NCI-H1930 (cell line): ENCODE data around the gene ATPAF1.
"Not testable (repeated sequence)": the region's sequence is repeated elsewhere in the genome, so short reads cannot be mapped to it uniquely, and the experiment has no call there.

Source experiments
- DNase-seq, 2 experiments: peaks; one replicate each; lab custom pipeline; 2025; lab: John Stamatoyannopoulos, UW

ATPAF1 gene

DNA sequence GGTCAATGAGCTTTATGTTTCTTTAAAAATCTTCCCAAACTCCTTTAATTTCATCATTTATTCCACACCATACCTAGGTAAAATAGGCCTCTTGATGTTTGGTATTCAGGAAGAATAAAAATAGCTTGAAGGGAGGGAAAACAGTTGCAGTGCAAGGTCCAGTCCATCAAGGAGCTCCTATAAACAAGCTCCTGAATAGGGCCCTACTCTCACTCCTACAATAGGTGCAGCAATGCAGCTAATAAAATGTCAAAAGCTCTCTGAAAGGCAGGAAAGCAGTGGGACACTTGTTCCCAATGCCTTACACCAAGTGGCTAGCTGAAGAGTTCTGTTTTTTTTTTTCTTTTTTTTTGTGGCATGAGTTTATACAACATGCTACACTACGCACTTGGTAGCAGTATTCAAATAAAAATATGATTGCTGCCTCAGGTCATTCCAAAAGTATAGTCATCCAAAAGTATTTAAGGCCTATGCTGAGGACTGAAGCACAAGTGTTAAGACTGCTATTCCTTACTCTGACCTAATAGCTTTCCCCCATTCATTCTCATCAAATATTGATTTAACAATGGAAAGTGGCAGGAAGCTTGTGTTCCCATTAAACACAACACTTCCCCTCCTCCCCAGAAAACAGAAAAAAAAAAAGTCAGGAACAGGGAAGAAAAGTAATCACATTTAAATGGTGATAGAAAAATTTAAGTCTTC, 13.3 kb upstream of the ATPAF1 start:
- DNase-seq = no peak

DNA sequence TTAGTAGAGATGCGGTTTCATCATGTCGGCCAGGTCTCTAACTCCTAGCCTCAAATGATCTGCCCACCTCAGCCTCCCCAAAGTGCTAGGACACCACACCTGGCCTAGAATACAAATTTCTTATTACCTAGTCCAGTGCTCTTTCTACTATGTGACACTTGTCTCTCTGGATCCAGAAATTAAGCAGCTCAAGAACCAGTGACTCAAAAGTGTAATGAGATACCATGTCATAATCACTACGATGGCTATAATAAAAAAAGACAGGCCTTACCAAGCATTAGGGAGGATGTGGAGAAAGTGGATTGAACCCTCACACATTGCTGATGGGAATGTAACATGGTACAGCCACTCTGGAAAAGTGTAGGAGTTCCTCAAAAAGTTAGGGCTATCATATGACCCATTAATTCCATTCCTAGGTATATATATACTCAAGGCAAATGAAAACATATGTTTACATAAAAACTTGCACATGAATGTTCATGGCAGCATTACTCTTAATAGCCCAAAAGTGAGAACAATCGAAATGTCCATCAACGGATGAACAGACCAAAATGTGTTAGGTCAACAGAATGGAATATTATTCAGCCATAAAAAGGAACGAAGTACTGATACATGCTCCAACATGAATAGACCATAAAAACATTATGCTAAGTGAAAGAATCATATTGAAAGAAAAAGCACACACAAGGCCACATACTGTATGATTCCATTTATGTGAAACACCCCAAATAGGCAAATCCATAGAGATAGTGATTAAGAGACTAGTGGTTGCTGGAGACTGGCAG, 11.8 kb upstream of the ATPAF1 start:
- DNase-seq = no peak

DNA sequence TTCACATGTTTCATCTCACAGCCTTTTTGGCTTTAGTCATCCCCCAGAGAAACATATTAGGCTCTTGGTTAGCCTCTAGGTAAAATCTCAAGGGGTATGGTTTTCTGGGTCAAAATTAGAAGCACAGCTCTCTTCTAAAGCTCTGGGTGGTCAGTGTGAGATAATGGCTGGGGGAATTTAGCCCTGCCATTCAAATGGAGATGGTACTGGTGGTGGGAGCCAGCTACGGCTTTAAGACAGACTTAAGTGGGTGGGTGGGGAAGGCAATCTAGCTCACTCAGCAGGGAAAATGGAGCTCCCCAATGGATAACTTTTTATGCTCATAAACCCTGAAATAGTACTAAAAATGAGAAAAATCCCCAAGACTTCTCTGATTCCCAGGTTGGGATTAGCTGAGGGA, 9.2 kb upstream of the ATPAF1 start:
- DNase-seq = no peak

DNA sequence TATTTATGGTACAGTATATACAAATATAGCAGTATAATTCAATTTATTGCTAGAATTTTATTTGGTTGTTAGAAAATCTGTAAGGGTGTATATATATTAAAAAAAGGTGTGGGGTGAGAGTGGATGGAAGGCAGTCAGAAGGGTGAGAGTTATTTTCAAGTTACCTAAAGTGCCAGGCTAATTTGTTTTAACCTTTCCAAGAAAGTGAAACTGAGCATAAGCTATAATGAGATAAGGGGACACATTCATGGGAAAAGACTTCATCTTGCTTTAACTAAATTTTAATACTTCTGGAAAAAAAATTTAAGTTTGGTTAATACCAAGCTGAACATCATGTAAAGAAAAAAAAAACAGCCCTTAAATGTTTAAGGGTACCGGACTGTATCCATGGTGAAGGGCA, 8.4 kb upstream of the ATPAF1 start:
- DNase-seq = no peak

DNA sequence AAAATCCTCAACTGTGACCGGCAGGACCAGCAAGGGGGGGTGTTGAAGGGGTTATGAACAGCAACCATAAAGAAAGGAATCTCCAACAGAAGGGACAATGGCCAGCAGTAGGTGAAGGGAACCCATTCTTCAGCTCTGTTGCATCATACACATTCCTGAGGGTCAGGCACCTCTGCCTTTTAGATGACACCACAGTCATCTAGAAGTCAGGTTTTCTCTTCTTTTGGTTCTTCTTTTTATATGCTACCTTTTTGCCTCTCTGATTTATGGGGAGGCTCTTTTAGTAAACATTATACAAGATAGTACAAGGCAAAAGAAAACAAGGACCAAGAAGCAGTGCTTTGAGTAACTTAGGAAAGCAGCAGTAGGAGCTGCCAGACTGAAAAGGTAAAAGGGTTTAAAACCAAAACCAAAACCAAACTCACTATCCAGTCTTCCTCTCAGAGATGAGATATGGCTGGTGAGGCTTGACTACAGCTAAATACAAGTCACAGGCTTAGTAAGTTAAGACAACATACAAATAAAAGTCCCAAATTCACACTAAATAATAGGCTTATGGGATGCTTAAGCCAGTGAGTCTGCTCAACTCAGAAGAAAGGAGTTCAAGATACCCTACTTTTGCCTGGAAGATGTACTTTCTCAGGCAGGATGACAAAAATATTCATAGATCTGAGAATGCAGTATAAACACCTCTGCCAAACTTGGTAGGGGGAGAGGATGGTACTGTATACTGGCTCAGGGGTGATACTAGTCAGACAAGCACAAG, 7.6 kb upstream of the ATPAF1 start:
- DNase-seq = no peak

DNA sequence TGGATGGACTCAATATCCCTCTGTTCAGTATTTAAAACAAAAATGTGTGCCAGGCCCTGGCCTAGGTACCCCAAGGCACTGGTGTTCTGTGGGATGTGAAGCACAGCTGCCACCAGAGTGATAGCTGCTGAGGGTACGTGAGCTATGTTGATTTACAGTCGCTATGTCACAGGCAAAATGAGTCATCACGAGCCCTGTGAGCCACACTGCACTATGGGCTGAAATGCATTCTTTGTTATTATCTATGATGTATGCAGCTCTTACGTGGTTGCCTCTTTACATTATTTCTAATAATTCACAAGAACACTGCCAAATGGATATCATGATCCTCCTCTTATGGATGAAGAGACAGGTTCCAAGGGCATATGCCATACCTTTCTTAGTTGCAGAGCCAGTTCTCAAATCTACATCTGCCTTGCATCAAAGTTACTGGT, 5.6 kb upstream of the ATPAF1 start:
- DNase-seq = no peak

DNA sequence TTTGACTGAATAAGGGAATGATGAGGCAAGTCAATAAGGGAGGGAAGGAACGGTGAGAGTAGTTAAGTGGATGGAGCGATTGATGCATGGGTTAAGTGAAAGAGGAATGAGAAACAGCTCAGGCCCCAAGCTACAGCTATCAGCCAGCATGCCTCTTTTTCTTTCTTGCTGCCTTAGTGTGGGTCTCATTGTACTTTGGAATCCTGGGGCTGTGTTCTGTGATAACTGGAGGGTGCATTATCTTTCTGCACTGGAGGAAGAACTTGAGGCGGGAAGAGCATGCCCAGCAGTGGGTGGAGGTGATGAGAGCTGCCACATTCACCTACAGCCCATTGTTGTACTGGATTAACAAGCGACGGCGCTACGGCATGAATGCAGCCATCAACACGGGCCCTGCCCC, 4.5 kb upstream of the ATPAF1 start:
- DNase-seq = no peak

DNA sequence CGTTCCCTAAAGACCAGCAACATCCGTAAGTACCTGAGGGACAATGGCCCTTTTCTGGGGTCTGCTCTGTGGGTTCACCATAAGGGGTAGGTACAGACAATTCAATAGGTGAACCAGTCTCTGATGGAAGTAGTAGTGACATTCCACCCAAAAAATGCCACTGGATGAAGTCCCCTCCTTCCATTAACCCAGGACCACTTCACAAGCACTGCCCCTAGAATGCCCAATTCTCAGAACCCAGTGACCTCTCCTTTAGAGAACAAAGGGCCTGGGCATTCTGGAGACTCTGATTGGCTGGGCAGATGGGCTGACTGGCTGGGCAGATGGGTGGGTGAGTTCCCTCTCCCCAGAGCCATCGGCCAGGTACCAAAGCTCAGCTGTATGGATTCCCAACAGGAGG, 3.4 kb upstream of the ATPAF1 start, which contains the start of gene TEX38:
TSS of gene TEX38 (plus strand) at position 301 of the 400 bp plus-strand sequence. CDS start at position 382, 81 bp downstream.
- no peak for DNase-seq

DNA sequence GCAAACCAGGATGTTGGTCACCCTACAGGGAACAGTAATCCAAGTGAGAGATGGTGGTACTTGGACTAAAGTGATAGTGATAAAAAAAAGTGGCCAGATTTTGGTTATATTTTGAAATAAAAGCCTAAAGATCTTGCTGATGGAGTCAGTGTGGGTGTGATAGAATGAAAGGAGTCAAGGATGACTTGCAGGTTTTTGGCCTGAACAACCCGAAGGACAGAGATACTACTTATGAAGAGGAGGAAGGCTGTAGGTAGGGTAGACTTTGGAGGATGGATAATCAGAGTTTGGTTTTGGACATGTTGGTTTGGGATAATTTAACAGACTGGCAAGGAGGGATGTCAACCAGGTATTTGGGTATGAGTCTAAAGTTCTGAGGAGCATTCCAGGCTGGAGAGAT, 2.0 kb upstream of the ATPAF1 start:
- no peak for DNase-seq

DNA sequence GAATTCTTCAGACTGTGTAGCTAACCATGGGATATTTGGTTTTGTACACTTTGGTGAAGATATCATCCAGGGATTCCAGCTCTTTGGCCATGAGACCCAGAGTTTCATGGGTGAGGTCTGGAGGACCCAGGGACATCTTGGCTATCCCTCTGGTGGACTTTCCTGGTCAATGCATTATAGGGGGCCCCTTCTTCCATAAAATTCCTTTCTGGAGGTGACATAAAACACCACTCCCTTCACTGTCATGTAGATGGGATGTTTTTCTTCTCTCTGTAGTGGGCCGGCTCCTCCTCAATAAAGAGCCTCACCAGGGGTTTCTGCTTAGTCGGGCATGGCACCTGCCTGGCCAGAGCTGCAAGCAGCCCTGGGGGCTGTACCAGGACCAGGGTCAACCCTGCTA, 2.2 kb downstream of the ATPAF1 start:
- DNase-seq = no peak

DNA sequence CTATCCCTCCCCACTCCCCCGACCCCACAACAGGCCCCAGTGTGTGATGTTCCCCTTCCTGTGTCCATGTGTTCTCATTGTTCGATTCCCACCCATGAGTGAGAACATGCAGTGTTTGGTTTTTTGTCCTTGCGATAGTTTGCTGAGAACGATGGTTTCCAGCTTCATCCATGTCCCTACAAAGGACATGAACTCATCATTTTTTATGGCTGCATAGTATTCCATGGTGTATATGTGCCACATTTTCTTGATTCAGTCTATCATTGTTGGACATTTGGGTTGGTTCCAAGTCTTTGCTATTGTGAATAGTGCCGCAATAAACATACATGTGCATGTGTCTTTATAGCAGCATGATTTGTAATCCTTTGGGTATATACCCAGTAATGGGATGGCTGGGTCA, 5.2 kb downstream of the ATPAF1 start:
- not testable (repeated sequence) for DNase-seq

DNA sequence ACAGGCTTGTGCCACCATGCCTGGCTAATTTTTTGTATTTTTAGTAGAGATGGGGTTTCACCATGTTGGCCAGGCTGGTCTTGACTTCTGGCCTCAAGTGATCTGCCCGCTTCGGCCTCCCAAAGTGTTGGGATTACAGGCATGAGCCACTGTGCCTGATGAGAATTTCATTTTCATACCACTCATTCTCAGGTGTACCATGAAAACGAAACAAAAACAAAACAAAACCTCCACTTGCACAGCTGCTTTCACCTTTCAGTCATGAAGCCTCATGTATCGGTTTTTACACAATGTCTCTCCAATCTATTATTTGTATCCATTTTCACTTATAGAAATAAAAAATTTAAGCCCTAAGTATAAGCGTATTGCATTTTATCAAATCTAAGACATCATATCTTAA, 8.0 kb downstream of the ATPAF1 start:
- DNase-seq = not testable (repeated sequence)

DNA sequence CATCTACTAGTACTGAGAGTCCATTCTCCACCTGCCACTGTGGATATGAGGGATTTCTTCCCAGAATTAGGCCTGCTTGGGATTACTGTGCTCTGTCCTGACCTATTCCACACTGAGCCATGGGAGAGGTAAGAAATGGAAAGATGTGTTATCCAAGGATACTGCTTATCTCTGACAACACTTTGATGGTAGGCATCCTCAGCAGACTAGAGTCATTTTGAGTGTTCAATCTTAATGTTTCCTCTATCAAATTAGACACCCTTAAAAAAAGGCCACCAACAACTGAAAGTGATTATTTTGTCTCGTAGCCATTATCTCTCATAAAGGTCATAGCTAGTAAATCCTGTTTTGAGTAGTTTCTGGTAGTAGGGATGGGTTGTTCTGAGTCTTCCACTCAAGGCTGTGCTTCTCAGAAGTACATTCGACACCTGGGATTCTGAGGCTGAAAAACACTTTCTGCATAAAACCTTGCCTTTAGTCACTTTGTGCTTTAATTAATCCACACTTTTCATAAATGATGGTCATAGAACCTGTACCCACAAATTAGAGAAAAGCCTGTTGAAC, 8.8 kb downstream of the ATPAF1 start:
- DNase-seq = no peak

DNA sequence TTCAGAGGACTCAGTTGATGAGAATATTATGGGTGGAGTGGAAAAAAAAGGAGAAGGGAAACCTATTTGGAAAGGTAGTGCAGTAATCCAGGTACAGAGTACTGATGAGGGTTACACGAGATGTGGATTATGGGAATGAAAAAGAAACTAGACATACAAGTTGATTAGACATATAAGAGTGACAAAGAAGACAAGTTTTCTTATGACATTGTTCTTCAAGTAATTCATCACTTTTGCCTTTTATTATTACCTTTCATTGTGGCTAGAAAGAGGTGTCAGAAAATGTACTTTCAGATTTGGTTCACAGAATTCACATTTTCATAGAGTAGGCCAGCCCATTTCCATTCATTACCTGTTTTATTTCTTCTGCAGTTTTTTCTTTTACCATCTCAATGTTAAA, 10.4 kb downstream of the ATPAF1 start:
- no peak for DNase-seq

DNA sequence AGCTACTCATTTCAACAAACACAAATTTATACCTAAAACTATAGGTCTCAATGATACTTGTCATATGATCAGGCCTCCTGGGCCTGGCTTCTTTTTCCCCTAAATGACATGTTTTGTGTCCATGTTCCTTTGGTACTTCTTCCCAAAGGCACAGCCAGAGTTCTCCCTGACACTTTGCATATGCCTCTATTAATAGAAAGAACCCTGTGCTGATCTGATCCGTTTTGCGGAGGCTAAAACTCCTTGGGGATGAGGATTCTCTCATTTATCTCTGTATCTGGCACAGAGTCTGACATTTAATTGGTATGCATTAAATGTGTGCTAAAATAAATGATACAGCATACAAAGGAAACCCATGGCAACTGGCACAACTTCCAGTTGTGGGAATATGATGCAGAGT, 11.5 kb downstream of the ATPAF1 start:
- no peak for DNase-seq

DNA sequence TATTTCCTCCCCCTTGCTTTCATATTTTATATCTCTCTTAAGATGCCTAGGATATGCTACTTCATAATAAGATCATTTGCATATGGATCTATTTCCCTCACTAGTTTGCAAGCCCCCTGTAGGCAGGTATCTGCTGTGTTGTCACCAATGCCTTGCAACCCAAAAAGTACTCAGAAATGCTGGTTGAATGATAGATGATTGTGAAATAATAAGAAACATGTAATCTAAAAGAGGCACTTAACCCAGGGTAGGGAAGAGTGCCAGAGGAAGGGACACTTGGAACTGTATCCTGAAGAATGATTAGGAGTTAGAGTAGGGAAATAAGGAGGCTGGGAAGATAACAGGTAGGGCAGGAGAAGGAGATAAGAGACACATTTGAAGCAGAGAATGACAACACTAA, 12.3 kb downstream of the ATPAF1 start:
- no peak for DNase-seq

DNA sequence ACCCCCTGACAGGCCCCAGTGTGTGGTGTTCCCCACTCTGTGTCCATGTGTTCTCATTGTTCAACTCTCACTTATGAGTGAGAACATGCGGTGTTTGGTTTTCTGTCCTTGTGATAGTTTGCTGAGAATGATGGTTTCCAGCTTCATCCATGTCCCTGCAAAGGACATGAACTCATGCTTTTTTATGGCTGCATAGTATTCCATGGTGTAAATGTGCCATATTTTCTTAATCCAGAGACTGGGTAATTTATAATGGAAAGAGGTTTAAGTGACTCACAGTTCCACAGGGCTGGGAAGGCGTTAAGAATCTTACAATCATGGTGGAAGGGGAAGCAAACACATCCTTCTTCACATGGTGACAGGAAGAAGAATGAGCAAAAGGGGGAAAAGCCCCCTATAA, 13.5 kb downstream of the ATPAF1 start:
- DNase-seq = not testable (repeated sequence)

DNA sequence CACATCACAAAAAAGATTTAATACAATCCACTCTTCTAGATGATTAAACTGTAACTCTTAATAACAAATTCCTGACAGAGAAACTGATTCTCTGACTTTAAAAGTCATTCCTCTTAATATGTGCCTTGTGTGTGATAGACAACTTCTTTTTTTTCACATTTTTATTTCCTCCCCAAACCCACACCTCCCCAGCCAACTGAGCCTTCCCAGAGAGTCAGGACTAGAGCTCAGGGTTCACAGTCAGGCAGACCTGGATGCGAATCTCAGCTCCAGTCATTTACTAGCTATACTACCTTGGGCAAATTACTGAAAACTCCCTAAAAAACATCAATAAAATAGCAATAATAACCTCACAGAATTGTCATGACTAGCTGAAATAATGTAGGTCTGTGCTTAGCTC, 14.2 kb downstream of the ATPAF1 start:
- no peak for DNase-seq

DNA sequence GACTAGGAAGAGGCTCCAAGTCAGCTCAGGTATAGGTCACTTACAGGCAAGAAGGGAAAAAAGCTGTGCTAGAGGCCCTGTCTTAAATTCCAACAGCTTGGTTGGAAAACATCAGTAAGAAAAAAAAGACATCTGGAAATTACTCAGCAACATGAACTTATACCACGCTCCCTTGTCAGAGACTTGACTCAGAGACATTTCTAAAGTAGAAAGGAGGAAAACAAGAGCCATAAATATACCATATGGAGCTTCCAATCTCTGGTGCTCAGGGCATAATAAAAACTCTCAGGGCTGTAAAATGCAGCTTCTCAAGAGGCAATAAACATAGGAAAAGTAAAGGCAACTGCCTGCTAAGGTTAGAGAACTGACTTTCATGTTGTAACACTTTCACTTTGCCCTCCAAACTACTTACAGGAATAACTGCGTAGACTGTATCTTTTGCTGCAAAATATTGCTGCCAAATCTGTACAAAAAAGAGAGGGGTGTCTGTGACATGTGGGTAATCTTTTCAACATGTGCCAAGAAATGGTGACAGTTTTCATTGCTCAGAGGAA, 14.7 kb downstream of the ATPAF1 start:
- DNase-seq = no peak

DNA sequence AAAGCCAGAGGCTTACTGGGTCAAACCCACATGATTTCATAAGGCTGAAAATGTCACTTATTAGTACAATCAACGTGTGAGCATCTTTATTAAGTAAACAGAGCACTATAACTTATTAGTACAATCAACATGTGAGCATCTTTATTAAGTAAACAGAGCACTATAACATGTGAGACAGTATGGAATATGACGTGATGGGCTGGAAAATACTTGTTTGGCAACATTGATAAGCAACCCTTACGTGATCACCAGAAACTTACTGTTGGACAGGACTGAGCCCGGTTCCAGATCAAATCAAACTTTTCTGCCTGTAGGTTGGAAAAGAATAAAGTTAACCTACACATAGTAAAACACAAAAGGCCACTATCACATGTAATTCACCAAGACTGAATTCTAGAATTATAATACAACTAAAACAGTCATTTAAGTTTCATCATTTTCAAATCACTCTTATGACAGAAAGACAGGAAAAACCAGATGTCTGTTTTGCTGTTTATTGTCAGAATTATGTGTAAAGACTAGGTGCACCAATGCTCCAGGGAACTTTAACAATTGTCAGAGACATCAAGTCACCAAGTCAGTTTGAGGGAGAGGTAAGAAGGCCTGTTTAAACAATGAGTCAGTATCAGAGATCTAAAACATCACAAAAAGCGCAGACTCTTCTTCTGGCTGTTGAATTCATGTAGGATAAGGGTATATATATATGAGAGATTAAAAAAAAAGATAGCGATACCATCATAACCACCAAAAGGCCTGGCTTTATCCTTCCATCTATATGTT, 15.7 kb downstream of the ATPAF1 start:
- DNase-seq = no peak

DNA sequence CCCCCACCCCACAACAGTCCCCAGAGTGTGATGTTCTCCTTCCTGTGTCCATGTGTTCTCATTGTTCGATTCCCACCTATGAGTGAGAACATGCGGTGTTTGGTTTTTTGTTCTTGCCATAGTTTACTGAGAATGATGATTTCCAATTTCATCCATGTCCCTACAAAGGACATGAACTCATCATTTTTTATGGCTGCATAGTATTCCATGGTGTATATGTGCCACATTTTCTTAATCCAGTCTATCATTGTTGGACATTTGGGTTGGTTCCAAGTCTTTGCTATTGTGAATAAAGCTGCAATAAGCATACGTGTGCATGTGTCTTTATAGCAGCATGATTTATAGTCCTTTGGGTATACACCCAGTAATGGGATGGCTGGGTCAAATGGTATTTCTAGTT, 17.0 kb downstream of the ATPAF1 start:
- DNase-seq = not testable (repeated sequence)
